Central memory CD4-positive, alpha-beta T cell (primary cell): ENCODE data around the gene TXNDC8.

Experiments
- DNase-seq: peaks from one replicate; pipeline ENCODE4 v3.0.0; 2022

The TXNDC8 gene

GRCh38 chr9:110276781-110277180, 60.9 kb downstream of the TXNDC8 start:
- DNase-seq: no peak

- DNase-seq: no peak
Observed at GRCh38 chr9:110270211-110270995, 67.3 kb downstream of the TXNDC8 start.

GRCh38 chr9:110266795-110267194, 70.9 kb downstream of the TXNDC8 start:
- DNase-seq: no peak

GRCh38 chr9:110261632-110262031, 76.0 kb downstream of the TXNDC8 start:
- no peak for DNase-seq

DNA sequence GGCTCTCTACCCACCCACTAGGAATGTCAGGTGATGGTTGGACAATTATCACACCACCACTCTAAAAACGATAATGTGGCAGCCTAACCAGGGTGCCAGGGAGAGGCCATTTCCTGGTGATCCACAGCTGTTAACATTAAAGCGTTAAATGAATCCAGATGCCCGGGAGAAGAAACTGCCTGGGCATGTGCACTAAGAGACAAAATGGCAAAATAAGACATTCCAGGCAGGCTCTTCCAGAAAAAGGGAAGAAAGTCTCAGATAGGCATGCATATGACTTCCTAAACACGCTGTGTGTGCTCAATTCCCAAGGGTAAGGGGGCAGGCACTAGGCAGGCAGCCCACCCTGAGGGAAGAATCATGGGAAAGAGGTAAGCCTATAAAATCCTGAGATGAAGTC, 76.8 kb downstream of the TXNDC8 start:
- no peak for DNase-seq

- DNase-seq: no peak
Observed at GRCh38 chr9:110259566-110259965, 78.1 kb downstream of the TXNDC8 start.

- no peak for DNase-seq
Observed at GRCh38 chr9:110258690-110259091, 79.0 kb downstream of the TXNDC8 start.

GRCh38 chr9:110257956-110258355, 79.7 kb downstream of the TXNDC8 start:
- no peak for DNase-seq

DNA sequence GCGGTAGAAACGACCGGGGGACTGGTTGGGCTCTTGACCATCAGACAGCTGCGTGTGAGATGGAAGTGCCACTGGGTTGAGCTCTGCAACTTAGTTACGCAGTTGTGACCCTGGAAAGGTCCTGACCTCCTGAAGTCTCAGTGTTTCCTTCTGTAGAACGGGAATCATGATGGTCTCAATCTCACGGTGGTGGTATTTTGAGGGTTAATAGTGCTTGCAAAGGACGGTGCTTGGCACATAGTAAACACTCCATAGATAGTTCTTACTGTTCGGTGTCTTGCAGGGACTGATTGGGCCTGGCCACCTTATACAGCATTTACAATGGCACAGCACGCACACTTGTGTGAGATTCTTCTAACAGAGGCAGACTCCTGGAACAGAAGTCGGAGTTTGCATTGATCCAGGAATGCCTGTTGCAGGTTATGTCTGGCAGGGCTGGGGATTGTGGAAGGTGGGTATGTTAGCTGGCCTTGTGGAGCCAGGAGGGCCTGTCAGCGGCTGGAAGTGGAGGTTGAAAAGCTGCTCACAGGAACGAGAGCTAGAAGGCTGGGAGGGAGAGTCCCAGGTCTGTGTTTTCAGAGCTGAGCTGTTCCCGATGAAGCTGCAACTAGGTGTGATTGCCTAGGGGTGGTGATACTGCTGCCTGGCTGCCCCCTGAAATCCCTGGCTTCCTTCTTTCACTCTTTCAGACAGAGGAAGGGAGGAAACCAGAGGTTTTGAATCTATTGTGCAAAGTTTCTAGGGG, 80.4 kb downstream of the TXNDC8 start:
- DNase-seq: no peak

DNA sequence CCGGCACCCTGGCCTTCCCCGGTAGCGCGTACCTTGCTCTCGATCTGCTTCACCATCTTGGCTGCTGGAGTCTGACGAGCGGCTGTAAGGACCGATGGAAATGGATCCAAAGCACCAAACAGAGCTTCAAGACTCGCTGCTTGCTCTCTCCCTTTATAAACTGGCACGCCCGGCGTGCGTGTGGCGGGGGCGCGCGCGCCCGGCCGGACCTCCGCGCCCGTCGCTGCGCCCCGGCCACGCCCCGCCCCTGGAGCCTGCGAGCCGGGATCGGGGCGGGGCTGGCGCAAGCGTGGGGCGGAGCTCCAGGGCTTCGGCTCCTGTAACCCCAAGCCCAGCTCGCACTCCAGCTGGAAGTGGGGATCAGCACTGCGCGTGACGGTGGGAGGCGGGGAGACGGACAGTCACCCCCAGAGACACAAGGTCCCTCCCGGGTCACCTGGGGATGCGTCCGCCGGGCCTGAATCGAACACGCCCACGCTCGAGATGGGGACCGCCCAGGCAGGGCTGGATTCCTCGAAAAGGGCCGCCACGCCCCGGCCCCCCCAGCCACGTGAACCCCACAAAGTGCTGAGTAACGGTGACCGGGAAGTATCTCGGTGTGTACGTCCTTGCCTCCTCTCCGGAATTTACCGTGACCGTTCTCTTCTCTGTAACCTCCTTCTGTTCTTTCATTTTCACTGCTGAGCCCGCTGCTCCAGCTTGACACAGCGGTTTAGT, 81.1 kb downstream of the TXNDC8 start, which contains the start of gene TXN:
Gene TXN, minus strand, starts transcription at position 128 of the 717 bp plus-strand sequence. Its CDS starts 72 bp downstream, at position 56.
- DNase-seq: peak; percentile 73

- peak; percentile 21 for DNase-seq
Observed at GRCh38 chr9:110255463-110256379, 81.9 kb downstream of the TXNDC8 start.

GRCh38 chr9:110255034-110255462, 82.6 kb downstream of the TXNDC8 start:
- peak; percentile 17 for DNase-seq

DNA sequence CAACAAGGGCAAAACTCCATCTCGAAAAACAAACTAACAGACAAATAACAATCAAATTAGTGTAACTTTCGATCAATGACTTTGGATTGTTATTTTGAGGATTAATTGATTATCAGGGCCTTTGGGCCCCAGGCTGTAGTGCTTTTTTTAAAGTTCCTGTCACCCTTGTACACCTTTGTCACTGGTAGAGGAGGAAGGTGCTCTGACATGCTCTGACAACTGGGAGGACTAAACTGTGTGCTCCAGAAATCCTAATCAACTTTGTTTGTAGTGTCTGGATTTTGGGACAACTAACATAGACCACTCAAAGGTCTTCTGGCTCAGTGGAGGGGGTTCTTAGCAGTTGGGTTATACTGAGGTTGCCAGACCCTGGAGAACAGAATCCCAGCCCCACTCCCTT, 83.2 kb downstream of the TXNDC8 start:
- no peak for DNase-seq
